ENCODE measurements around the gene NCBP2. TPM values are rescaled to one million over a fixed set of nuclear protein-coding genes. Genes with fewer than 3 reads are reported as not detected.

Gene NCBP2
- total RNA-seq, 1 donor from 2014 or later: 31.0 TPM

DNA sequence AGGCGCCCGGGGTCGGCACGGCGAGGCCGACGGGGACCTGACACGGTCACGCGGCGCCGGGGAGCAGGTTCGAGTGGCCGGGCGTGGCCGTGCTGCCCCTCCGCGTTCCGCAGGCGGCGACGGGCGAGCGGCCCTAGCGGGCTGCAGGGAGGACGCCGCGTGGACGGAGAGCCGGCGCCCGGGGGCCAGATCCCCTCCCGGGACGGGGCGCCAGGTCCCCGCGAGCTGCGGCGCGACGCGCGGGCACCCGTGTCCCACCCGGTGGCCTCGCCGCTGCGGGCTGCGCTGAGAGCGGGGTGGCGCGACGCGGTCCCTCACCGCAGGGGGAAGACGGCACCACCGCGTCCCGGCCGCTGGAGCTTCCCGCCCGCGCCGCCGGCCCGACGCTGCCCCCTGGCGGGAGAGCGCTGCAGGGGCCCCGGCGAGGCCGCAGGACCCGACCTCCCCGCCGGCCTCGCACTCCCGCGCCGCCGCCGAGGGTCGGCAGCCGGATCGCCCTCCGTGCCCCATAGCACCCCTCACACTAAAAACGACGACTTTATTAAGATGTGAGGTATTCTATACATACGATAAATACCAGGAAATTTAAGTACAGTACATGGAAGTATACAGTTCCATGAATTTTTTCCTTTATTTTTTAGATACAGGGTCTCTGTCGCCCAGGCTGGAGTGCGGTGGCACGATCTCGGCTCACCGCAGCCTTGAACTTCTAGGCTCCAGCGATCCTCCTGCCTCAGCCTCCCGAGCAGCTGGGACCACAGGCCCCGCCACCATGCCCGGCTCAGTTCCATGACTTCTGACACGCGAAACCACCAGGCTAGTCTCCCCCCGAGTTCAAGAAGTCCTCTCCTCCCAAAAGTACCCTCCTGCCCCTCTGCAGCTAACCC lies 27.6 kb upstream of the NCBP2 start:
- intact Hi-C loops (cut with micrococcal nuclease): no loop called here
- ATAC-seq: peak; percentile 85
- DNase-seq: peak; percentile 84

GRCh38 chr3:196969134-196969659 lies 26.9 kb upstream of the NCBP2 start:
- DNase-seq (peak; percentile 50), ATAC-seq (peak; percentile 24)
- intact Hi-C loops (cut with micrococcal nuclease): no loop called here

GRCh38 chr3:196968233-196969133 lies 26.2 kb upstream of the NCBP2 start, which contains the start of gene PIGZ:
PIGZ (minus strand) TSS chr3:196968833; CDS start chr3:196952031, 16,802 bp downstream.
- ATAC-seq (peak; percentile 88), DNase-seq (peak; percentile 76)
- intact Hi-C loops (cut with micrococcal nuclease): no loop called here

- no peak for DNase-seq
- no peak for ATAC-seq
- intact Hi-C loops (cut with micrococcal nuclease): no loop called here
Measured at GRCh38 chr3:196967412-196968232, 25.3 kb upstream of the NCBP2 start.

DNA sequence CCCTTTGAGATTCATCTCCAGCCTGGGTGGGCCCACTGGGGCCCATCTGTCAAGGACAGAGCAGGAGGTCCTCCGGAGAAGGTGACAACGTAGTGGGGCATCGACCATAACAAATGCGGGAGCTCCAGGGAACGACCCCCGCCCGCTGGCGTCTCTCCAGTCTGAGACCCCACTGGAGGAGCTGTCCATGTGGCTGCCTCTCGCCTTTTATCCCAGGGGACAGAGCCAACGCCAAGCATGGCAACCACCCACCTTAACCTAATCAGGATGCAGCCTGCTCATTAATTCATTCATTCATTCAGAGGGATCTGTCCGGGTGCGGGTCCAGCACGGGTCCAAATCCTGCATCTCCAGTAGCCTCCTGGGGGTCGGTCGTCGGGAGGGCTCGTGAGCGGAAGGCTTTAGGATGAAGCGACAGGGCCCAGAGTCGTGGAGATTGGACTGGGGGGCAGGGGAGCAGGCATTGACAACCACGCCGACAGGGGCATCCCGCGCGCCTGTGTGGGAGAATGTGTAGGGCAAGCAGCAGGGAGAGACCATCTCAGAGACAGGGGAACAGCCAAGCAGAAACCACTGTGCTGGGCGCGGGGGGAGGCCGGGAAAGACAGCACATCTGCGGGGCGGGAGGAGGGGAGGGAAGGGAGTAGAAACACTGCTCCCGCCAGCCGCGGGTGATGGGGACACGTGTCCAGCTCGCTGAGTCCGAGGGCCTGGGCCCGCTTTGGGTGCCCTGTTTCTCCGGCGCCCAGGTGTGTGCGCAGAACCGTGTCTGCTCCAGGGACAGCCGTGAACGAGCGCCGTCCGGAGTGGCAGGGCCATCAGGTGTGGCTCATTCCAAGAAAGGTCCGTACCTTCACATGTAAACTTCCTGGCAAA lies 24.4 kb upstream of the NCBP2 start:
- DNase-seq (no peak), ATAC-seq (no peak)
- intact Hi-C loops (cut with micrococcal nuclease): no loop called here

- ATAC-seq: no peak
- intact Hi-C loops (cut with micrococcal nuclease): no loop called here
Measured at GRCh38 chr3:196965804-196966173, 23.5 kb upstream of the NCBP2 start.

GRCh38 chr3:196965112-196965803 lies 22.9 kb upstream of the NCBP2 start:
- DNase-seq (no peak), ATAC-seq (no peak)
- intact Hi-C loops (cut with micrococcal nuclease): no loop called here

More at GRCh38 chr3:196965804-196966173, 23.5 kb upstream of the NCBP2 start:
- no peak for DNase-seq

- no peak for ATAC-seq
- DNase-seq: no peak
- intact Hi-C loops (cut with micrococcal nuclease): no loop called here
Measured at GRCh38 chr3:196963631-196963953, 21.3 kb upstream of the NCBP2 start.

DNA sequence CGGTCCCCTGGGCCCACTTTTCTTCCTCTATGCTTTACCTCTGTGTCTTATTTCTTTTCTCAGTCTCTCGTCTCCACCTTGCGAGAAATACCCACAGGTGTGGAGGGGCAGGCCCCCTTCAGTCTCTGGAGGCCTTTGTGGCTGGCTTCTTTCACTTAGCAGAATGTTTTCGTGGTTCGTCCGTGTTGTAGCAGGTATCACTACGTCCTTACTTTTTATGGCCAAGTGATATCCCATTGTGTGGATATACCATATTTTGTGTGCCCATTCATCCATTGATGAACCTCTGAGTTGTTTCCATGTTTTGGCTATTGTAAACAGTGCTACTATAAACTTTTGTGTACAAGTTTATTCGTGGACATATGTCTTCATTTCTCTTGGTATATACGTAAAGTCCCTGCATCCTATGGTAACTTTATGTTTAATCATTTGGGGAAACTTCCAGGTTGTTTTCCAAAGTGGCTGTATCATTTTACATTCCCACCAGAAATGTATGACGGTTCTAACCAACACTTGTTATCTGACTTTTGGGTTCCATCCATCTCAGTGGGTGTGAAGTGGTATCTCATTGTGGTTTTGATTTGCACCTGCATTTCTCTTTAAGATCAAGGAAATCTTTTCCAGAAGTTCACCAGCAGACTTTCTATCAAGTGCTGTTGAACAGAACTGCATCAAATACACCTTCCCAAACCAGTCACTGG lies 20.8 kb upstream of the NCBP2 start:
- DNase-seq (no peak), ATAC-seq (no peak)
- intact Hi-C loops (cut with micrococcal nuclease): no loop called here

- intact Hi-C loops (cut with micrococcal nuclease): no loop called here
- DNase-seq (no peak), ATAC-seq (no peak)
Measured at GRCh38 chr3:196962108-196962929, 20.0 kb upstream of the NCBP2 start.

GRCh38 chr3:196954832-196955231 lies 12.5 kb upstream of the NCBP2 start:
- DNase-seq (no peak), ATAC-seq (no peak)
- intact Hi-C loops (cut with micrococcal nuclease): no loop called here

DNA sequence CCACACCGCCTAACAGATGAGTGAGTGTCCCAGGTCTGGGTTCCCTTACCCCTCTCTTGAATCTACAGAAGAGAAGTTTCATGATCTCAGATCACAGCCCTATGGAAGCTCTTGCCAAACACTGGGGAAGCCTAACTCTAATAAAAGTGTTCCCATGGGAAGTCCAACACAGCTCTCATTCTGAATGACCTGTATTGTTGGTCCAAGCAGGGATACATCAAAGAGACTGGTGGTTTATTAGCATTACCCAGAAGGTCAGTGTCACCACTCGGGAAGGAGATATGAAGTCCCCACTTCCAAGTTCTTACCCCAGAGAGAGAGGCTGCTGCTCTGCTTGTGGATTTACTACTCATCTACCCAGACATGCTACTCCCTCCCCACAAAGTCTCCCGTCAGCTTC lies 9.0 kb upstream of the NCBP2 start:
- ATAC-seq (no peak), DNase-seq (no peak)
- intact Hi-C loops (cut with micrococcal nuclease): no loop called here

DNA sequence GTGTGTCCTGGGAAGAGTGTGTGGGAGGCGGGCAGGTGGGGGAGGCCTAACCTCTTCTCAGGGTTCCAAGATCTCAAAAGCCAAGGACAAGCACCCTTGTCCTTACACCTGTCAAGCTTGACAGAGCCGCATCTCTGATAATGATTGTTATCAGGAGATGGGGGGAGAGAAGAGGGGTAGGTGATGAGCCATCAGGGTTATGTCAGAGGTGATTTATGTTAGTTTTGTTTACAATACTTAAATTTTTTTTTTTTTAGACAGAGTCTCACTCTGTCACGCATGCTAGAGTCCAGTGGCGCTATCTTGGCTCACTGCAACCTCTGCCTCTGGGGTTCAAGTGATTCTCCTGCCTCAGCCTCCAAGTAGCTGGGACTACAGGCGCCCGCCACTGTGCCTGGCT lies 7.4 kb upstream of the NCBP2 start:
- no peak for DNase-seq
- intact Hi-C loops (cut with micrococcal nuclease): loop anchor here (10.0 kb wide), 1 partner anchor 85 kb away; the partner anchor contains the start of gene SENP5
- no peak for ATAC-seq

DNA sequence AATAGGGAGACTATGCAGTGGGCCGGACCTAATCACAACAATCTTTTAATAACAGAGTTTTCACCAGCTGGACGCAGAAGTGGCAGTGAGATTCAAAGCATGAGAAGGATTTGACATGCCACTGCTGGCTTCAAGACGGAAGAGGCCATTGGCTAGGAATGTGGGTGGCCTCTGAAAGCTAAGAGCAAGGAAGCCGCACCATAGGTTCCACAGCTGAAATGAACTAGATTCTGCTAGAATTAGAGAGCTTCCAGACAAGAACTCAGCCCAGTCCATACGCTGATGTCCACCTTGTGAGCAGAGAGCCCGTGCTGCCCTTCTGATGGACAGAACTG lies 6.9 kb upstream of the NCBP2 start:
- intact Hi-C loops (cut with micrococcal nuclease): loop anchor here (10.0 kb wide), 1 partner anchor 84 kb away; the partner anchor contains the start of gene SENP5
- DNase-seq: no peak
- ATAC-seq: no peak

DNA sequence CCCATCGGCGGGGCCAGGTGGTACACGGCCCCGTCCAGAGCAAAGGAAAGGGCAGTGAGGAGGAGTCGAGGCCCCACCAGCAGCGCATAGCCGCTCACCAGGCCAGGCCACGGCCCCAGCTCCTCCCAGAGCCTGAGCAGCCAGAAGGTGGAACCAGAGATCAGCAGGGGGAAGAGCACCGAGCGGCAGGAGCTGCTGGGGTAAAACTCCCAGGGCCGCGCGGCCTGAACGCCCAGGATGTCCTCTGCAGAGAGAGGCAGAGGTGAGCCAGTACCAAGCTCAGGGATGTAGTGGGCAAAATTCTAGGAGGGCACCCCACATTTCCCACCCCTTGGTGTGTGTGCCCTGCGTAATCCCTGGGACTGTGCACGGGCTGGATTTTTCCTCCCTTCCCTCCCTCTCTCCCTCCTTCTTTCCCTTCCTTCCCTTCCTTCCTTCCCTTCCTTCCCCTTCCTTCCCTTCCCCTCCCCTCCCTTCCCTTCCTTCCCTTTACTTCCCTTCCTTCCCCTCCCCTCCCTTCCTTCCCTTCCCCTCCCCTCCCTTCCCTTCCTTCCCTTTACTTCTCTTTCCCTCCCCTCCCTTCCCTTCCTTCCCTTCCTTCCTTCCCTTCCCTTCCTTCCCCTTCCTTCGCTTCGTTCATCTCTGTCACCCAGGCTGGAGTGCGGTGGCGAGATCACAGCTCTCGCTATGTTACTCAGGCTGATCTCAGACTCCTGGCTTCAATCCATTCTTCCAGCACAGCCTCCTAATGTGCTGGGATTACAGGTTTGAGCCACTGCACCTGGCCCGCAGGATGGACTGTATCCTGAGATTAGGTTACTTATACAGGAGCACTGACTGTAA lies 6.3 kb upstream of the NCBP2 start:
- no peak for ATAC-seq

More for the DNA sequence above, 6.3 kb upstream of the NCBP2 start:
- DNase-seq: no peak
- intact Hi-C loops (cut with micrococcal nuclease): loop anchor here (10.0 kb wide), 1 partner anchor 84 kb away; the partner anchor contains the start of gene SENP5
